Gastroesophageal sphincter (tissue), 3 donors: Measurements from ENCODE around the gene STXBP1.

Source experiments
- CTCF ChIP-seq, 4 experiments: fragments of 200-600 bp in 2 of 4; fragments of 450-650 bp in 2 of 4; sonication (generic) in 1 of 4; IDR thresholded peaks; one replicate each; pipeline ENCODE4 v1.5.1; 2017 to 2019; ENCODE audit warnings: antibody characterized with exemption in 4 of 4, mild to moderate bottlenecking in 2 of 4, moderate library complexity in 2 of 4
- EP300 ChIP-seq: sonication (generic); formaldehyde crosslinking; IDR thresholded peaks from one replicate; pipeline ENCODE4 v1.6.1; 2017; ENCODE audit warnings: antibody characterized with exemption, mild to moderate bottlenecking
- POLR2AphosphoS5 ChIP-seq: sonication (generic); formaldehyde crosslinking; IDR thresholded peaks from one replicate; pipeline ENCODE4 v1.6.1; 2017; ENCODE audit warnings: antibody characterized with exemption

- no peak for TF ChIP-seq CTCF (IDR thresholded peaks at IDR 0.05)
- no peak for TF ChIP-seq POLR2AphosphoS5
- no peak for TF ChIP-seq EP300
These were observed 120.4 kb downstream of the STXBP1 start for GRCh38 chr9:127732444-127732843.
